ENCODE results near the gene HLCS.

Gene HLCS

GRCh38 chr21:36877741-36878140 is 88.7 kb downstream of the HLCS start:
- TF ChIP-seq ZNF510 (tag by site-specific recombination; IDR thresholded peaks at IDR 0.05; ENCODE audit: insufficient replicate concordance) = peak; percentile 13
- TF ChIP-seq ZNF555 (tag by site-specific recombination; conservative IDR thresholded peaks at IDR 0.05) = 0 out of 2 replicates have a peak, but pooled peaks have one; percentile 0
- peak; percentile 86 for TF ChIP-seq SETDB1 (IDR thresholded peaks at IDR 0.05; ENCODE audit: insufficient read length, low read length)
- no peak for TF ChIP-seq ZNF335 (tag by site-specific recombination; conservative IDR thresholded peaks at IDR 0.05)
- 0 out of 2 replicates have a peak, but pooled peaks have one; percentile 29 for TF ChIP-seq ZNF184 (tag by site-specific recombination; IDR thresholded peaks at IDR 0.05)
- CTCF ChIA-PET = interaction anchor here (0.7 kb wide), 1 partner anchor 332 kb away, joined by 3 read pairs; no protein-coding TSS in a partner anchor
- no peak overlapping the region for H3K4me3 ChIP-seq (ENCODE audit: low read depth, low read length)
- H3K36me3 ChIP-seq (ENCODE audit: control insufficient read depth in 2 of 2, insufficient read depth in 1 of 2, low read length in 2 of 2) = no peaks in the 10 kb centered on the region
- H3K9me3 ChIP-seq (ENCODE audit: control insufficient read depth, insufficient read depth, low read depth, low read length) = no peaks in the 10 kb centered on the region
- no peak overlapping the region for H3K27ac ChIP-seq (ENCODE audit: extremely low read depth, low read depth, low read length)
- POLR2A ChIA-PET = no interaction called here
- H3K4me1 ChIP-seq (ENCODE audit: control insufficient read depth, insufficient read depth, low read length) = no peaks in the 10 kb centered on the region

GRCh38 chr21:36874665-36875064 is 91.8 kb downstream of the HLCS start:
- ChIA-PET POLR2A (no interaction called here), CTCF (interaction anchor here (0.7 kb wide), 1 partner anchor 66 kb away, joined by 3 read pairs; no protein-coding TSS in a partner anchor)
- TF ChIP-seq ZNF112 (tag by site-specific recombination; IDR thresholded peaks at IDR 0.05) (no peak), PRDM10 (tag by site-specific recombination; IDR thresholded peaks at IDR 0.05) (no peak), ZNF558 (tag by site-specific recombination; IDR thresholded peaks at IDR 0.05) (no peak), YY2 (tag by site-specific recombination; IDR thresholded peaks at IDR 0.05) (no peak), ZBTB1 (tag by site-specific recombination; IDR thresholded peaks at IDR 0.05) (no peak), SP3 (tag by site-specific recombination; IDR thresholded peaks at IDR 0.05) (no peak), ZBTB11 (tag by site-specific recombination; conservative IDR thresholded peaks at IDR 0.05; ENCODE audit: low read depth) (no peak), YY1 (tag by site-specific recombination; IDR thresholded peaks at IDR 0.05) (no peak)
- Histone ChIP-seq H3K4me1 (ENCODE audit: control insufficient read depth, insufficient read depth, low read length) (no peaks in the 10 kb centered on the region), H3K36me3 (ENCODE audit: control insufficient read depth in 2 of 2, insufficient read depth in 1 of 2, low read length in 2 of 2) (no peaks in the 10 kb centered on the region), H3K4me3 (ENCODE audit: low read depth, low read length) (no peak overlapping the region), H3K9me3 (ENCODE audit: control insufficient read depth, insufficient read depth, low read depth, low read length) (no peaks in the 10 kb centered on the region), H3K27ac (ENCODE audit: extremely low read depth, low read depth, low read length) (no peak overlapping the region)

GRCh38 chr21:36873513-36873912 is 93.0 kb downstream of the HLCS start:
- CTCF ChIA-PET = interaction anchor here (0.5 to 0.6 kb wide), 2 partner anchors 11 to 13 kb away, joined by 3 to 4 read pairs; no protein-coding TSS in a partner anchor
- no peak overlapping the region for H3K4me3 ChIP-seq (ENCODE audit: low read depth, low read length)
- POLR2A ChIA-PET = no interaction called here
- TF ChIP-seq ZNF266 (tag by site-specific recombination; IDR thresholded peaks at IDR 0.05; ENCODE audit: low read depth) (no peak), ZFHX2 (tag by site-specific recombination; conservative IDR thresholded peaks at IDR 0.05) (no peak), ZBTB10 (tag by site-specific recombination; IDR thresholded peaks at IDR 0.05) (no peak), AEBP2 (tag by site-specific recombination; IDR thresholded peaks at IDR 0.05; ENCODE audit: borderline replicate concordance) (no peak), ZNF785 (tag by site-specific recombination; IDR thresholded peaks at IDR 0.05) (no peak), KLF10 (tag by site-specific recombination; IDR thresholded peaks at IDR 0.05) (no peak)

More at GRCh38 chr21:36873513-36873912, 93.0 kb downstream of the HLCS start:
- no peak overlapping the region for H3K27ac ChIP-seq (ENCODE audit: extremely low read depth, low read depth, low read length)
- no peaks in the 10 kb centered on the region for H3K36me3 ChIP-seq (ENCODE audit: control insufficient read depth in 2 of 2, insufficient read depth in 1 of 2, low read length in 2 of 2)
- no peaks in the 10 kb centered on the region for H3K9me3 ChIP-seq (ENCODE audit: control insufficient read depth, insufficient read depth, low read depth, low read length)
- no peaks in the 10 kb centered on the region for H3K4me1 ChIP-seq (ENCODE audit: control insufficient read depth, insufficient read depth, low read length)
